Activated CD4-positive, alpha-beta T cell treated with anti-CD3 and anti-CD28 coated beads for 48 hours (primary cell): ENCODE measurements around the gene TK1.

Experiments
- DNase-seq: peaks from one replicate; pipeline ENCODE4 v3.0.0-alpha.2; 2020

TK1 gene

GRCh38 chr17:78219396-78220150 is 32.7 kb upstream of the TK1 start:
- no peak for DNase-seq

- no peak for DNase-seq
Measured at GRCh38 chr17:78214706-78215061, 27.8 kb upstream of the TK1 start.

- peak; percentile 96 for DNase-seq
Measured at GRCh38 chr17:78214016-78214705, 27.3 kb upstream of the TK1 start, which contains the start of gene BIRC5. Gene BIRC5, plus strand, starts transcription at chr17:78214253. Its CDS starts 64 bp downstream, at chr17:78214317.

- DNase-seq, result no peak
Measured at GRCh38 chr17:78211032-78211431, 24.2 kb upstream of the TK1 start.

GRCh38 chr17:78210111-78210510 is 23.3 kb upstream of the TK1 start:
- no peak for DNase-seq

- DNase-seq, result no peak
Measured at GRCh38 chr17:78208486-78208885, 21.6 kb upstream of the TK1 start.

GRCh38 chr17:78206298-78206697 is 19.4 kb upstream of the TK1 start:
- no peak for DNase-seq

- no peak for DNase-seq
Measured at GRCh38 chr17:78205124-78205775, 18.4 kb upstream of the TK1 start.

- no peak for DNase-seq
Measured at GRCh38 chr17:78204387-78205123, 17.7 kb upstream of the TK1 start.

GRCh38 chr17:78202666-78203065 is 15.8 kb upstream of the TK1 start:
- no peak for DNase-seq

- no peak for DNase-seq
Measured at GRCh38 chr17:78200451-78200850, 13.6 kb upstream of the TK1 start.

- DNase-seq, result no peak
Measured at GRCh38 chr17:78197147-78197832, 10.4 kb upstream of the TK1 start.

- DNase-seq, result no peak
Measured at GRCh38 chr17:78196716-78197115, 9.9 kb upstream of the TK1 start.

- peak; percentile 46 for DNase-seq
Measured at GRCh38 chr17:78185981-78186691, 716 bp downstream of the TK1 start.

GRCh38 chr17:78184868-78185267 is 2.0 kb downstream of the TK1 start:
- no peak for DNase-seq

- no peak for DNase-seq
Measured at GRCh38 chr17:78184351-78184750, 2.5 kb downstream of the TK1 start.

- DNase-seq, result no peak
Measured at GRCh38 chr17:78183916-78184315, 2.9 kb downstream of the TK1 start.

GRCh38 chr17:78182504-78182903 is 4.3 kb downstream of the TK1 start:
- no peak for DNase-seq

- no peak for DNase-seq
Measured at GRCh38 chr17:78180508-78180907, 6.3 kb downstream of the TK1 start.

- DNase-seq, result no peak
Measured at GRCh38 chr17:78180083-78180482, 6.8 kb downstream of the TK1 start.

- DNase-seq, result no peak
Measured at GRCh38 chr17:78179372-78179771, 7.5 kb downstream of the TK1 start.

GRCh38 chr17:78176548-78177025 is 10.3 kb downstream of the TK1 start:
- DNase-seq, result peak; percentile 84
